Measurements from ENCODE around the gene ISCU.

The ISCU gene

GRCh38 chr12:108597559-108598471, 35.4 kb downstream of the ISCU start, which contains the start of gene TMEM119:
TMEM119 (minus strand) TSS chr12:108598084; CDS start chr12:108592383, 5,701 bp downstream.
- peak; percentile 43 for DNase-seq (ENCODE audit: low read depth)
- peak within 1 kb of the TSS; percentile 83 for H3K4me3 ChIP-seq (ENCODE audit: control insufficient read depth, low read depth, low read length)
- no peak for TF ChIP-seq CTCF (IDR thresholded peaks at IDR 0.05; ENCODE audit: control insufficient read depth, insufficient read depth, low read depth, low read length, missing control alignments)

- no peak overlapping the region for H3K4me3 ChIP-seq (ENCODE audit: control insufficient read depth, low read depth, low read length)
- TF ChIP-seq CTCF (IDR thresholded peaks at IDR 0.05; ENCODE audit: control insufficient read depth, insufficient read depth, low read depth, low read length, missing control alignments), result no peak
- no peak for DNase-seq (ENCODE audit: low read depth)
These were observed 36.3 kb downstream of the ISCU start for GRCh38 chr12:108598553-108599250.

DNA sequence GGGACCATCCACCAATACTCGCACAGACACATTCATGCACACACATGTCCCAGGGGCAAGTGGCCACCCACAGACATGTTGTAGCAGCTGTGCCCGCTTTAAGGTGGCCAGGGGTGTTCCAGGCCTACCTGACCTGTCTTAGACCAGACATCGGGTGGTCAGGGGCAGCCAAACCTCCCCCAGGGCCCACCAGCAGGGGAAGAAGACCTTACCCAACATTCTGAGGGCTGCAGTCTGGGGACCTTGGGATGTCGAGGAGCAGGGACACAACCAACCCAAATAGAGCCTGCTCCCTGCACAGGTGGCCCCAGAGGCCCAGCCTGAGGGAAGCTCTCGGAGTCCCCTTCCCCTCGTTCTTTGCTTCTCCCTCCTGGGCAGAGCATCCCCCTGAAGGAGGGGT, 37.1 kb downstream of the ISCU start:
- H3K4me3 ChIP-seq (ENCODE audit: control insufficient read depth, low read depth, low read length), result no peak overlapping the region
- no peak for TF ChIP-seq CTCF (IDR thresholded peaks at IDR 0.05; ENCODE audit: control insufficient read depth, insufficient read depth, low read depth, low read length, missing control alignments)
- DNase-seq (ENCODE audit: low read depth), result no peak

DNA sequence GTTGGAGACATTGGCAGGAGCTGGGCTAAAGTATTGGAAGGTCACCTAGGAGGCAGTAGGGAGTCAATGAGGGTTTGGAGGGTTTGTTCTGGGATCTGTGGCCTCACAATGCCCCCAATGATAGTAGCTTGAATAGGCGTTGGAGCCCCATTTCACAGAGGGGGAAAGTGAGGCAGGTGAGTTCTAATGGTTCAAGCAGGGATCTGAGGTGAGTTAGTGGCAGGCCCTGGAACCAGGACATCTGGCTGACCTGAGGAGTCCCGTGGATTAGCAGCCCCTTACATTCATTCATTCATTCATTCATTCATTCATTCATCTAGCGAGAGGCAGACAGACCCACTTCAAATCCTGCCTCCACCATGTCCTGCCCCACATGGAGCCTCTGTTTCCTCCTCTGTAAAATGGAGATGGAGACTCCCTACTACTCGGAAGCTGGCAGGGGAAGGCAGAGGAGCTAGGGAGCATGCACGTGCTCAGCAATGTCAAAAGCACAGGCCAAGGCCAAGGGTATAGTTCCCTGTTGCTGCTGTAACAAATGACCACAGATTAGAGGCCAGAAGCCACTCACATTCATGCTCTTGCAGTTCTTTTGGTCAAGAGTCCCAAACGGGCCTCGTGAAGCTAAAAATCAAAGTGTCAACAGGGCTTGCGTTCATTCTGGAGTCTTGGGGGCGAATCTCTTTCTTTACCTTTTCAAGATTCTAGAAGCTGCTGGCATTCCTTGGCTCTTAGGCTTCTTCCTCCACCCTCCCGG, 37.7 kb downstream of the ISCU start:
- no peak overlapping the region for H3K4me3 ChIP-seq (ENCODE audit: control insufficient read depth, low read depth, low read length)
- no peak for DNase-seq (ENCODE audit: low read depth)
- no peak for TF ChIP-seq CTCF (IDR thresholded peaks at IDR 0.05; ENCODE audit: control insufficient read depth, insufficient read depth, low read depth, low read length, missing control alignments)

DNA sequence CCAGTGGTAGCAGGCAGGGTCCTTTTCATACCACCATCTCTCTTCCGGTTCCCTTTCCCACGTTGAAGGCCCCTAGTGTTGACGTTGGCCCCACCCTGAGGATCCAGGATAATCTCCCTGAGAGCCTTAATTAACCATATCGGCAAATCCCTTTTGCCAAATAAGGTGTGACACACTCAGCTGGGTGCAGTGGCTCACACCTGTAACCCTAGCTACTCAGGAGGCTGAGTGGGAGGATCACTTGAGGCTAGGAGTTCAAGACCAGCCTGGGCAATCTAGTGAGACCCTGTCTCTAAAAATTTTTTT, 38.3 kb downstream of the ISCU start:
- H3K4me3 ChIP-seq (ENCODE audit: control insufficient read depth, low read depth, low read length), result no peak overlapping the region
- DNase-seq (ENCODE audit: low read depth), result no peak
- no peak for TF ChIP-seq CTCF (IDR thresholded peaks at IDR 0.05; ENCODE audit: control insufficient read depth, insufficient read depth, low read depth, low read length, missing control alignments)

DNA sequence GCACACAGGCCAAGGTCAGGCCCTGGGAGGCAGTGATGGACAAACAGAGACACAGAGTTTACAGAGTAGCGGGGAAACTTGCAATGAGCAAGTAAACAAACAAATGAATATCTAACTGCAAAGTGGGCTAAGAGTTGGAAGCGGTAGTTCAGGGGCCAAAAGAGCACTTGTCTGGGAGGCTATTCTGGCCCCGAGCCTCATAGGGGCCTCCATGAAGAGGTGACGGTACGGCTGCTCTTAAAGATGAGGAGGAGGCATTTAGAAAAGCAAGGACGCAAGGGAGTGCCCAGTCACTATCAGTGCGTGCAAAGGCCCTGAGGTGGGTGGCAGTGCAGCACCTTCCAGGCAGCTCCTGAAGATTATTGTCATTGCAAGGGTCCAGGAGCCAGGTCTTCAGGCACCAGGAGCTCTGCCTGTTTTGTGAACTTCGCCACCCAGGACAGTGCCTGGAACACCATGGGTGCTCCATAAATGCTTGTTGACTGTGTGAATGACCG, 39.9 kb downstream of the ISCU start:
- no peak for TF ChIP-seq CTCF (IDR thresholded peaks at IDR 0.05; ENCODE audit: control insufficient read depth, insufficient read depth, low read depth, low read length, missing control alignments)
- DNase-seq (ENCODE audit: low read depth), result no peak
- H3K4me3 ChIP-seq (ENCODE audit: control insufficient read depth, low read depth, low read length), result no peak overlapping the region

Measured in AG09309 (cell line).